ENCODE data around the gene PERM1. TPM values are rescaled to one million over a fixed set of nuclear protein-coding genes. Genes with fewer than 3 reads are reported as not detected.
"Not testable (repeated sequence)": the region's sequence is repeated elsewhere in the genome, so short reads cannot be mapped to it uniquely, and the experiment has no call there.

Gene PERM1
- total RNA-seq, 4 donors from 2014 or later = 0.22 TPM; not detected in 3

DNA sequence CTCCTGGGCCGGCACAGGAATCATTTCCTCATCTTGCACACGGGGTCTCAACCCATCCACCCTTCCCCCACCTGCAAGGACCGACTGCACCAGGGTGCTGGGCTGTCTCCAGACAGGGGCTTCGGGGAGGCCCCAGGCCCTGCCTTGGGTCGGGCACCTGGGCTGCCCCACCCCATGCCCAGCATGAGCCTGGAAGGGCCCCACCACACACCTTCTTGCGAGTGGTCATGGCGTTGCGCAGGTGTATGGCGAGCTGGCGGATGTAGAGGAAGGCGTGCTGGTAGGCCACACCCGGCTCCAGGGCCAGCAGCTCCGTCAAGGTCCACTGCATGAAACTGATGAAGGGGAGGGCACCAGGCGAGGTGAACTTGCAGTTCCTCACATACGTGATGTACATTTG, 29.7 kb downstream of the PERM1 start:
- 92 to 94% methylated on average over 12 of the region's 15 CpGs for WGBS, 2 donors
- no peaks in the 10 kb centered on the region for H3K4me1 ChIP-seq
- peaks cover 74 to 83% of the 10 kb centered on the region in 2 donors for H3K36me3 ChIP-seq

GRCh38 chr1:951364-951763, 30.5 kb downstream of the PERM1 start:
- H3K9me3 ChIP-seq = no peaks in the 10 kb centered on the region
- peaks cover 67 to 83% of the 10 kb centered on the region in 2 donors for H3K36me3 ChIP-seq
- H3K27me3 ChIP-seq = no peaks in the 10 kb centered on the region
- H3K4me1 ChIP-seq = no peaks in the 10 kb centered on the region
- WGBS, 2 donors = 77 to 81% methylated on average over 6 of the region's 6 CpGs
- no peak overlapping the region for H3K4me3 ChIP-seq (replicated peaks in 1 of 3)
- no peak for DNase-seq
- TF ChIP-seq CTCF (IDR thresholded peaks at IDR 0.05) (no peak), POLR2A (IDR thresholded peaks at IDR 0.05) (no peak)
- no peak overlapping the region for H3K27ac ChIP-seq
- intact Hi-C loops (cut with DNase I) = no loop called here

More for the DNA sequence above, 29.7 kb downstream of the PERM1 start:
- Histone ChIP-seq H3K9me3 (no peaks in the 10 kb centered on the region), H3K27me3 (no peaks in the 10 kb centered on the region), H3K4me3 (replicated peaks in 1 of 3) (no peak overlapping the region), H3K27ac (no peak overlapping the region)
- DNase-seq = no peak
- intact Hi-C loops (cut with DNase I) = no loop called here
- TF ChIP-seq POLR2A (IDR thresholded peaks at IDR 0.05) (no peak), CTCF (IDR thresholded peaks at IDR 0.05) (no peak)

DNA sequence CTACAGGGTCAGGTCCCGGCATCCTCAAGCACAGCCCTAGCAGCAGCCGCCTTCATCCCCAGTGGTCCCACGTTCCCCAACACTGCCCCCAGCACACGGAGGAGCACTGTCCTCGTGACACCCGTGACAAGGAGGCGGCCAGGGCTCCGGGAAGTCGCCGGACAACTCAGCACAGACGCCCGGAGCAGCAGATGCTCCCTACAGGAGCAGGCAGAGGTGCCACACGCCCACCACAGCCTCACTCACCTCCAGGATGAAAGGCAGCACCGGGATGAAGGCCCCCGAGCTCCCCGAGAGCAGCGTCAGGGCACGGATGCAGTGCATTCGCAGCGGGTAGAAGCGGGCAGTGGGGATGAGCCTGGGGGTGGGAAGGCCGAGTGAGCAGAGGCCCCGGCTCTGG, 31.0 kb downstream of the PERM1 start:
- intact Hi-C loops (cut with DNase I) = no loop called here
- peaks cover 64 to 82% of the 10 kb centered on the region in 2 donors for H3K36me3 ChIP-seq
- no peak overlapping the region for H3K4me3 ChIP-seq (replicated peaks in 1 of 3)
- WGBS, 2 donors = 97% methylated on average over 12 to 16 of the region's 23 CpGs
- H3K4me1 ChIP-seq = no peaks in the 10 kb centered on the region
- no peaks in the 10 kb centered on the region for H3K9me3 ChIP-seq
- TF ChIP-seq POLR2A (IDR thresholded peaks at IDR 0.05) = no peak
- no peak for TF ChIP-seq CTCF (IDR thresholded peaks at IDR 0.05)
- DNase-seq = no peak
- H3K27ac ChIP-seq = no peak overlapping the region
- no peaks in the 10 kb centered on the region for H3K27me3 ChIP-seq

DNA sequence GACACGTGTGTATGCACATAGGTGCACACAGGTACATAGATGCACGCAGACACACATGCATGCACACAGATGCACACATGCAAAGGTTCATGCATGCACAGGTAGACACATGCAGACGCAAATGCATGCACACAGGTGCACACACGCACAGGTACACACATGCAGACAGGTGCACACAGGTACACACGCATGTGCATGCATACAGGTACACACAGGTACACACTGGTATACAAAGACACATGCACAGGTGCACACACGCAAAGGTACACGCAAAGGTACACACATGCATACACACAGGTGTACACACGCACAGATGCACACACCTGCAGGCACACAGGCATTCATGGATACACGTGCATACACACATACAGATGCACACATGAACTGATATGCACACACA, 31.6 kb downstream of the PERM1 start:
- Histone ChIP-seq H3K4me1 (no peaks in the 10 kb centered on the region), H3K4me3 (replicated peaks in 1 of 3) (no peak overlapping the region), H3K36me3 (peaks cover 57 to 77% of the 10 kb centered on the region in 2 donors), H3K27me3 (no peaks in the 10 kb centered on the region), H3K27ac (no peak overlapping the region), H3K9me3 (no peaks in the 10 kb centered on the region)
- WGBS, 2 donors = 96 to 98% methylated on average over 9 of the region's 9 CpGs
- TF ChIP-seq CTCF (IDR thresholded peaks at IDR 0.05) (no peak), POLR2A (IDR thresholded peaks at IDR 0.05) (no peak)
- intact Hi-C loops (cut with DNase I) = no loop called here
- no peak for DNase-seq

- peaks cover 0 to 8% of the 10 kb centered on the region in 2 donors for H3K4me1 ChIP-seq
- no peak overlapping the region for H3K27ac ChIP-seq
- H3K36me3 ChIP-seq = peaks cover 35 to 57% of the 10 kb centered on the region in 2 donors
- WGBS, 2 donors = 88% methylated on average over 6 to 9 of the region's 15 CpGs
- TF ChIP-seq POLR2A (IDR thresholded peaks at IDR 0.05) (no peak), CTCF (IDR thresholded peaks at IDR 0.05) (no peak)
- no peak for DNase-seq
- no peaks in the 10 kb centered on the region for H3K27me3 ChIP-seq
- no peak overlapping the region for H3K4me3 ChIP-seq (replicated peaks in 1 of 3)
- intact Hi-C loops (cut with DNase I) = no loop called here
- H3K9me3 ChIP-seq = no peaks in the 10 kb centered on the region
These were observed 33.9 kb downstream of the PERM1 start for GRCh38 chr1:947958-948357.

GRCh38 chr1:946811-947210, 35.1 kb downstream of the PERM1 start:
- WGBS, 2 donors = 94 to 97% methylated on average over 13 of the region's 13 CpGs
- intact Hi-C loops (cut with DNase I); H3K27ac ChIP-seq; H3K9me3 ChIP-seq; H3K4me3 ChIP-seq (replicated peaks in 1 of 3); DNase-seq; H3K27me3 ChIP-seq: not testable (repeated sequence)
- Histone ChIP-seq H3K36me3 (peaks cover 25 to 45% of the 10 kb centered on the region in 2 donors), H3K4me1 (peaks cover 0 to 20% of the 10 kb centered on the region in 2 donors)

All from thyroid gland (tissue), 4 donors.